Measurements from ENCODE around the gene LY6G6C.

- TF ChIP-seq CTCF (IDR thresholded peaks at IDR 0.05) (no peak), EZH2 (IDR thresholded peaks at IDR 0.05) (no peak), EZH2phosphoT487 (IDR thresholded peaks at IDR 0.05) (no peak)
Measured at GRCh38 chr6:31740397-31741223, 19.1 kb upstream of the LY6G6C start.

Measured in neural progenitor cell (in vitro differentiated cells).